Activated naive CD4-positive, alpha-beta T cell treated with anti-CD3 and anti-CD28 coated beads, Interleukin-2, amount 10 ng/mL, durations not matched to agents 7 days and 5 days (primary cell): ENCODE data around the gene S100A6.

Experiments used
- CTCF ChIA-PET: fragments of 350-600 bp; sonication (Branson Sonifier 250); formaldehyde crosslinking; loops from one replicate; lab custom pipeline; 2021; ENCODE audit warnings: antibody characterized with exemption; lab: Charles Lee
- DNase-seq: peaks from one replicate; pipeline ENCODE4 v3.0.0-alpha.2; 2020
- H3K27ac Mint-ChIP-seq: one replicate; pipeline ENCODE4 v1.8.0; 2021; ENCODE audit warnings: mild to moderate bottlenecking, moderate library complexity, mixed read lengths
- H3K27me3 Mint-ChIP-seq: one replicate; pipeline ENCODE4 v1.8.0; 2021; ENCODE audit warnings: mild to moderate bottlenecking, mixed read lengths
- H3K36me3 Mint-ChIP-seq: one replicate; pipeline ENCODE4 v1.8.0; 2021; ENCODE audit warnings: mixed read lengths
- H3K4me1 Mint-ChIP-seq: one replicate; pipeline ENCODE4 v1.8.0; 2021; ENCODE audit warnings: mixed read lengths
- H3K4me3 Mint-ChIP-seq: one replicate; pipeline ENCODE4 v1.8.0; 2021; ENCODE audit warnings: mild to moderate bottlenecking, moderate library complexity, mixed read lengths
- H3K9me3 Mint-ChIP-seq: one replicate; pipeline ENCODE4 v1.8.0; 2021; ENCODE audit warnings: mixed read lengths

Gene S100A6

DNA sequence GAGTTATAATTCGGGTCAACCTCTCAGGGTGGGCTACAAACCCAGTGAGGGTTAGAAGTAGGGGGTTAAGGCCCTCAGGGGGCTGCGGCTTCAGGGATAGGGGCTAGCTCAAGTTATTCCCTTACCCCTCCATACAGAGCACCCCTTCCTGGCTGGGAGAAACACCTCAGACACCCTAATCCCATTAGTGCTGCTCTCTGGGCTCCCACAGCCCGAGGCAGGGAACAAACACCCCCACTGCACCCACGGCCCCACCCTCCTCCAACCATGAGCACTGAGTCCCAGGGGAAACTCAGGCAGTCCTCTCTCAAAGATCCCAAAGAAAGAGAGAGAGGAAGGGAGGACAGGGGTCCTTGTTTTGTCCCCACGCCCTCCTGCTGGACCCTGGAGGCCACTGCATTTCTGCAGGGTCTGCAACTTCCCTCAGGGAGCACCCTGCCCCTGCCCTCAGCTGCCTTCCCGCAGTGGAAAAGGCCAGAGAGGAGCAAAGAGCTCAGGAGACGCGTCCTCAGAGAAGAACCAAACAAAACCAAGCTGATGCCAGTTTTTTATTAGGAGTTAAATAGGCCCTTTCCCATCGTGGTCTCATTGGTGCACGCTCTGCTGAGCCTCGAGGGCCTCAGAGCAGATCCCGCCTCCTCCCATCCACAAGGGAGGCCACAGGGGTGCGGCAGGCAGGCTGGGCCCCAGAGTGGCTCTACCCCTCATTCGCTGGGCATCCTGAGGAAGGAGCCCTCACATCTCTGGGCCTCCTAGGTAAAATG, 11.2 kb upstream of the S100A6 start:
- Mint-ChIP-seq H3K4me1 (peaks cover 80% of the 10 kb centered on the region), H3K36me3 (peaks cover 36% of the 10 kb centered on the region), H3K9me3 (no peaks in the 10 kb centered on the region), H3K27me3 (peaks cover 22% of the 10 kb centered on the region), H3K27ac (peak overlapping the region; percentile 99), H3K4me3 (peak overlapping the region; percentile 93)
- peak; percentile 5 for DNase-seq
- CTCF ChIA-PET: interaction anchor here (0.5 to 5.0 kb wide), 4 partner anchors 13 to 37 kb away, joined by 3 to 74 read pairs (median 10); partner anchors contain the start of gene S100A6

GRCh38 chr1:153546371-153546770, 10.6 kb upstream of the S100A6 start:
- DNase-seq: peak; percentile 18
- Mint-ChIP-seq H3K4me3 (peak overlapping the region; percentile 93), H3K4me1 (peaks cover 86% of the 10 kb centered on the region), H3K9me3 (no peaks in the 10 kb centered on the region), H3K27ac (peak overlapping the region; percentile 99), H3K27me3 (peaks cover 22% of the 10 kb centered on the region), H3K36me3 (peaks cover 41% of the 10 kb centered on the region)
- CTCF ChIA-PET: interaction anchor here (0.5 to 5.0 kb wide), 4 partner anchors 13 to 36 kb away, joined by 3 to 74 read pairs (median 10); partner anchors contain the start of gene S100A6

GRCh38 chr1:153545067-153546055, 9.6 kb upstream of the S100A6 start, which contains the start of gene S100A4:
Gene S100A4, minus strand, starts transcription at chr1:153545806. Its CDS starts 1,012 bp downstream, at chr1:153544794.
- Mint-ChIP-seq H3K27ac (peak within 1 kb of the TSS; percentile 99), H3K4me3 (peak within 1 kb of the TSS; percentile 93), H3K4me1 (peaks cover 94% of the 10 kb centered on the region), H3K9me3 (no peaks in the 10 kb centered on the region), H3K27me3 (peaks cover 18% of the 10 kb centered on the region), H3K36me3 (peaks cover 47% of the 10 kb centered on the region)
- DNase-seq: peak; percentile 96
- CTCF ChIA-PET: interaction anchor here (1.1 to 5.0 kb wide), 7 partner anchors 8 to 35 kb away, joined by 3 to 74 read pairs (median 6); partner anchors contain the start of genes S100A2 and S100A6

DNA sequence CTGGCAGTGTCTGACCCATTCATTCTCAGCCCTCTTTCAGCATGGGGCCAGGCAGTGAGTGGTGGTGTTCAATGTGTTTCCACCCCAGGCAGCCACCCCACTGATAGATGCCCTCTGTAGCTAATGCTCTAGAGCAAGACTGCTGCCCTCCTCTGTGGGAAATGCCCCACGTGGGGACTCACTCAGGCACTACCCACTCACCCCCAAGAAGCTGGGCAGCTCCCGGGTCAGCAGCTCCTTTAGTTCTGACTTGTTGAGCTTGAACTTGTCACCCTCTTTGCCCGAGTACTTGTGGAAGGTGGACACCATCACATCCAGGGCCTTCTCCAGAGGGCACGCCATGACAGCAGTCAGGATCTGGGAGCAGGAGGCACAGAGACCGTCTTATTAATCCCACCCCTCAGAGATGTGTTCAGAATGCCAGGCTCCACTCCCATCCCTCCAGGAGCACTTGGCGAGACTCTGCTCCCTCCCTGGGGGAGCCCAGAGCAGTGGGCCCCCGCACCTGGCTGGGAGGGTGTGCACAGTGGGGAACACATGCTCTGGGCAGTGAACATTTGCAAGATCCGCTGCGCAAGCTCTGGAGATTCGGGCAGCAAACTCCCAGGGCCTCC, 8.8 kb upstream of the S100A6 start:
- H3K27ac Mint-ChIP-seq: peak overlapping the region; percentile 99
- CTCF ChIA-PET: interaction anchor here (0.6 to 5.0 kb wide), 7 partner anchors 9 to 32 kb away, joined by 3 to 74 read pairs (median 6); partner anchors contain the start of genes S100A2 and S100A6
- H3K27me3 Mint-ChIP-seq: peaks cover 10% of the 10 kb centered on the region
- peak overlapping the region; percentile 93 for H3K4me3 Mint-ChIP-seq
- peak; percentile 20 for DNase-seq
- H3K4me1 Mint-ChIP-seq: peaks cover 97% of the 10 kb centered on the region
- H3K9me3 Mint-ChIP-seq: no peaks in the 10 kb centered on the region
- H3K36me3 Mint-ChIP-seq: peaks cover 52% of the 10 kb centered on the region

GRCh38 chr1:153543736-153544135, 7.9 kb upstream of the S100A6 start:
- Mint-ChIP-seq H3K4me1 (peaks cover 91% of the 10 kb centered on the region), H3K27me3 (peaks cover 1% of the 10 kb centered on the region), H3K4me3 (peak overlapping the region; percentile 93), H3K9me3 (no peaks in the 10 kb centered on the region), H3K27ac (peak overlapping the region; percentile 99), H3K36me3 (peaks cover 54% of the 10 kb centered on the region)
- CTCF ChIA-PET: interaction anchor here (0.6 to 5.0 kb wide), 5 partner anchors 10 to 32 kb away, joined by 3 to 74 read pairs (median 4); partner anchors contain the start of gene S100A6
- peak; percentile 10 for DNase-seq

DNA sequence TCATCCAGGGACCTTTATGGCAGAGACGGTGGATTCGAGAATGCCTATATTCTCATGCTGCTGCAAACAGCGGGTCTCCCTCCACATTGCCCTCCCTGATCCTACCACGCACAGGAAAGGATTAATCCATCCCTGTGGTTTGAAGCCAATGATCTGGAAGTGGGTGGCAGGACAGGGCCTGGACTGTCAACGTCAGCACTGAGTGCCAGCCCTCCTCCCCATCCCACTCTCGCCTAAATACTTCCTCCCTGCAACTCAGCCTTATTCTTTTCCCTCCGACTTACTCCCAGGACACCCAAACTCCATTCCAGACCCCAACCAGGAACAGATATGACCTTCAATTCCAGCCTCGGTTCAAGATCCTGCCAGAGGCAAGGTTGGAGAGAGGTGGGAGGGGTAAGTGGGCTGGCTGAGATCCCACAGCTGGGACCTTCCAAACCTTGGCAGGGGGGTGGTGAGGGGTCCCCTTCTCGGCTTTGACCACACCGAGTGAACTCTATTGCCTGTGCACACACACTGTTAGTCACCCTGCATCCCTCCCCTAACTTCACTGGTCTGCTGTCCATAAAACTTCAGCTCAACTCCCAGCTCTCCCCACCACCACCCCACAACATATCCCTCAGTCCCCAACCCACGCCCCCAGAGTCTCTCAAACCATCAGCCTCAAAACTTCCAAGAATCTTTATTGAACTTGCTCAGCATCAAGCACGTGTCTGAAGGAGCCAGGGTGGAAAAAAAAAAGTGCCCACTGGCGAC, 7.3 kb upstream of the S100A6 start:
- Mint-ChIP-seq H3K9me3 (no peaks in the 10 kb centered on the region), H3K27ac (peak overlapping the region; percentile 93), H3K4me1 (peaks cover 89% of the 10 kb centered on the region), H3K36me3 (peaks cover 54% of the 10 kb centered on the region), H3K27me3 (no peaks in the 10 kb centered on the region), H3K4me3 (peak overlapping the region; percentile 56)
- CTCF ChIA-PET: interaction anchor here (1.8 to 5.0 kb wide), 3 partner anchors 9 to 29 kb away, joined by 4 to 74 read pairs (median 17); partner anchors contain the start of gene S100A6
- DNase-seq: peak; percentile 14

DNA sequence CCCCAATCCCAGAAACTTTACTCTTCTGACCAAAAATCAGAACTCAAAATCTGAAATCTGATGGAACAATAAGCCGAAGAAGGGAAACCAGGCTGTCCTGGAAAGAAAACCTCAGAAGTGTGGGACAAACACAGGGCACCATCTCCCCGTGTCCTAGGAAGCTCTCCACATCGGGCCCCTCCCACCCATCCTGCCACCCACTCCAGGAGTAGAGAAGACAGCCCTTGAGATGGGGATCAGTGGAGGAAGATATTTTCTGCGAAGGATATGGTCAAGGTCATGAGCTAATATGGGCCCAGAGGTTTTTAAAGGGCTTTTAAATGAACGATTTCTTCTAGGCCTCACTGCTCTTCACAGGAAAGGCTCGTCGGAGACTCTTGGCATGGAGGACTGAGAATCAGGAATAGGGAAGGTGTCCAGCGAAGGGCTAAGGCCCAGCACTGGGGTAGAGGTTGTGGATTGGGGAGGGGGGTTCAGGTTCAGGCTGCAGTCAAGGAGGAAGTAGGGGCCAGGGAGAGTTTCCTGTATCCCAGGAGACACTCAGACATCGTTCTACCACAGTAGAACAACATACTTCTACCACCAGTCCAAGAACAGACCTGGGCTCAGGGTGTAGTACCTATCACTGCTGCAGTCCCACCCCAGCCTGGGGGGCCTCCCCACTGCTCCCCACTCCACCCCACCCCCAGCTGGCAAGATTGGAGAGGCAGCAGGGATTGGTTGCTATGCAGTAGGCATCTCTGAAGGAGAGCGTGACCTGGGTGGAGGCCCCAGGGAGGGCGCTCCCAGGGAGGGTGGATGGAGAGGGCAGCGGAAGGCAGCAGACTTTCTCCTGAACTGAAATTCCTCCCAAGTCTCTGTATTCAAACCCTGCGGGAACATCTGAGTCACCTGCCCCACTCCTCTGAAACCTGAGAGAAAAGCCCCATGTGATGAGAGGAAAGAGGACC, 6.1 kb upstream of the S100A6 start:
- peaks cover 91% of the 10 kb centered on the region for H3K4me1 Mint-ChIP-seq
- DNase-seq: peak; percentile 18
- peaks cover 54% of the 10 kb centered on the region for H3K36me3 Mint-ChIP-seq
- CTCF ChIA-PET: interaction anchor here (1.1 to 5.0 kb wide), 5 partner anchors 8 to 31 kb away, joined by 3 to 74 read pairs (median 6); partner anchors contain the start of genes S100A2 and S100A6
- no peaks in the 10 kb centered on the region for H3K27me3 Mint-ChIP-seq
- H3K27ac Mint-ChIP-seq: peak overlapping the region; percentile 93
- no peaks in the 10 kb centered on the region for H3K9me3 Mint-ChIP-seq
- no peak overlapping the region for H3K4me3 Mint-ChIP-seq

- H3K27ac Mint-ChIP-seq: peak within 1 kb of the TSS; percentile 93
- DNase-seq: peak; percentile 72
- CTCF ChIA-PET: interaction anchor here (1.1 to 2.1 kb wide), 6 partner anchors 9 to 446 kb away, joined by 3 to 13 read pairs (median 7); partner anchors contain the start of genes RAB13 and S100A2
- H3K9me3 Mint-ChIP-seq: no peaks in the 10 kb centered on the region
- H3K36me3 Mint-ChIP-seq: peaks cover 56% of the 10 kb centered on the region
- H3K27me3 Mint-ChIP-seq: no peaks in the 10 kb centered on the region
- H3K4me3 Mint-ChIP-seq: peak within 1 kb of the TSS; percentile 45
- peaks cover 88% of the 10 kb centered on the region for H3K4me1 Mint-ChIP-seq
These were observed 4.9 kb upstream of the S100A6 start, which contains the start of gene S100A5 for GRCh38 chr1:153540394-153541361. Gene S100A5, minus strand, starts transcription at chr1:153540934. Its CDS starts 743 bp downstream, at chr1:153540191.

- Mint-ChIP-seq H3K9me3 (no peaks in the 10 kb centered on the region), H3K27ac (peak overlapping the region; percentile 93), H3K4me3 (no peak overlapping the region), H3K36me3 (peaks cover 51% of the 10 kb centered on the region), H3K27me3 (no peaks in the 10 kb centered on the region), H3K4me1 (peaks cover 81% of the 10 kb centered on the region)
- peak; percentile 20 for DNase-seq
- CTCF ChIA-PET: interaction anchor here (1.3 to 2.1 kb wide), 4 partner anchors 7 to 447 kb away, joined by 4 to 13 read pairs (median 10); partner anchors contain the start of gene RAB13
These were observed 3.8 kb upstream of the S100A6 start for GRCh38 chr1:153539395-153540093.

GRCh38 chr1:153538315-153538821, 2.6 kb upstream of the S100A6 start:
- peak overlapping the region; percentile 31 for H3K4me3 Mint-ChIP-seq
- H3K36me3 Mint-ChIP-seq: peaks cover 50% of the 10 kb centered on the region
- CTCF ChIA-PET: interaction anchor here (8.2 kb wide), 1 partner anchor 32 kb away, joined by 204 read pairs; no protein-coding TSS in a partner anchor
- DNase-seq: no peak
- H3K9me3 Mint-ChIP-seq: no peaks in the 10 kb centered on the region
- peaks cover 80% of the 10 kb centered on the region for H3K4me1 Mint-ChIP-seq
- no peak overlapping the region for H3K27ac Mint-ChIP-seq
- no peaks in the 10 kb centered on the region for H3K27me3 Mint-ChIP-seq
